PC-9 (cell line): ENCODE results near the gene PDE4B.

Experiments
- CTCF ChIP-seq: fragments of 200-600 bp; sonication (generic); conservative IDR thresholded peaks from 2 replicates; pipeline ENCODE4 v1.6.1; 2017; ENCODE audit warnings: mixed run types, antibody characterized with exemption, mild to moderate bottlenecking, moderate library complexity
- EZH2 ChIP-seq: fragments of 200-600 bp; sonication (generic); IDR thresholded peaks from 2 replicates; pipeline ENCODE4 v1.8.0; 2017; ENCODE audit warnings: antibody characterized with exemption, low read depth

- TF ChIP-seq CTCF = no peak
- no peak for TF ChIP-seq EZH2
These were observed 265.9 kb downstream of the PDE4B start for GRCh38 chr1:66058558-66058957.
